Breast epithelium (tissue), 3 donors: ENCODE measurements around the gene CENPU.

Source experiments
- CTCF ChIP-seq, 3 donors: fragments of 450-650 bp; IDR thresholded peaks; one replicate each; pipeline ENCODE4 v1.5.1; 2016 to 2017; ENCODE audit warnings: antibody characterized with exemption in 3 of 3, mild to moderate bottlenecking in 3 of 3, moderate library complexity in 3 of 3
- POLR2A ChIP-seq: fragments of 450-650 bp; IDR thresholded peaks from one replicate; pipeline ENCODE4 v1.6.1; 2016; ENCODE audit warnings: antibody characterized with exemption, mild to moderate bottlenecking, moderate library complexity
- POLR2AphosphoS5 ChIP-seq, 3 donors: sonication (generic); formaldehyde crosslinking; IDR thresholded peaks; one replicate each; pipeline ENCODE4 v1.6.1; 2017; ENCODE audit warnings: antibody characterized with exemption in 3 of 3

DNA sequence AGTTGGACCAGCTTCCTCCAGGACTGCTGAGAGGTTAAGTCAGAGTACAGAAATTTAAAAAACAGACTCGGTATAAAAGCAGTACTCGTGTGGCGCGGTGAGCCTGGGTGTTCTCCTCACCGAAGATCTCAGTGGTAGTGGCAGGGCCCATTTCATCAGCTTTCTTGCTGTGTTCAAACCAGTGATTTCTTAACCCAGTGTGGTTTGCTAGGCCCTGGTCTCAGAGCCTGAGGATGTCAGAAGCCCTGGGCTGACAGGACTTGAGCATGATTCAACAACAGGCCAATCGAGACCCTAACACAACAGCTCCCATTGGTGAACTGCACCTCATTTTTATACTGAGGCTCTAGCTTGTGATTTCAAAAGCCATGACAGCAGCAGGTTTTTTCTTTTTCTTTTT lies 61.2 kb downstream of the CENPU start:
- TF ChIP-seq CTCF (IDR thresholded peaks at IDR 0.05) (no peak), POLR2AphosphoS5 (IDR thresholded peaks at IDR 0.05) (no peak), POLR2A (no peak)
